WI38 (cell line): ENCODE data around the gene SLC4A5.

Source experiments
- H3K4me3 ChIP-seq: 2 replicates; pipeline ENCODE4 v1.5.1; 2011; ENCODE audit warnings: low read depth, mild to moderate bottlenecking, control low read depth, low read length
- CTCF ChIP-seq: IDR thresholded peaks from 2 replicates; pipeline ENCODE4 v1.5.1; 2012; ENCODE audit warnings: low read depth, mild to moderate bottlenecking, control low read depth, low read length

SLC4A5 gene

GRCh38 chr2:74179063-74179865 lies 164.0 kb downstream of the SLC4A5 start:
- H3K4me3 ChIP-seq: peak overlapping the region; percentile 92
- no peak for TF ChIP-seq CTCF

GRCh38 chr2:74178211-74179062 lies 164.8 kb downstream of the SLC4A5 start, which contains the start of gene MOB1A:
TSS of gene MOB1A (minus strand) at chr2:74178879. CDS start at chr2:74178674, 205 bp downstream.
- TF ChIP-seq CTCF: no peak
- H3K4me3 ChIP-seq: peak within 1 kb of the TSS; percentile 92

GRCh38 chr2:74177696-74178095 lies 165.5 kb downstream of the SLC4A5 start:
- peak overlapping the region; percentile 92 for H3K4me3 ChIP-seq
- TF ChIP-seq CTCF: no peak

- H3K4me3 ChIP-seq: no peak overlapping the region
These were observed 168.3 kb downstream of the SLC4A5 start for GRCh38 chr2:74174909-74175308.

GRCh38 chr2:74168739-74169138 lies 174.5 kb downstream of the SLC4A5 start:
- TF ChIP-seq CTCF: no peak
- H3K4me3 ChIP-seq: no peak overlapping the region

More at GRCh38 chr2:74174909-74175308, 168.3 kb downstream of the SLC4A5 start:
- no peak for TF ChIP-seq CTCF
